OCI-LY7 (cell line): ENCODE measurements around the gene CCDC38.
A peak's percentile ranks its signal among the peaks of the same experiment; 100 is the strongest.

ENCODE experiments used
- CTCF ChIP-seq: fragments of 200-600 bp; sonication (generic); conservative IDR thresholded peaks from 2 replicates; pipeline ENCODE4 v1.5.1; 2014; ENCODE audit warnings: mild to moderate bottlenecking, antibody characterized with exemption, low read length, moderate library complexity, mixed read lengths
- EZH2phosphoT487 ChIP-seq: fragments of 200-600 bp; sonication (generic); IDR thresholded peaks from 2 replicates; pipeline ENCODE4 v1.6.1; 2018; ENCODE audit warnings: low read depth, borderline replicate concordance, mild to moderate bottlenecking, mixed run types, antibody characterized with exemption, low read length, moderate library complexity, mixed read lengths

GRCh38 chr12:95955549-95956159, 13.2 kb upstream of the CCDC38 start:
- TF ChIP-seq CTCF (0 out of 2 replicates have a peak, but pooled peaks have one; percentile 13), EZH2phosphoT487 (no peak)
